Measurements from ENCODE around the gene HEXIM1.

Gene HEXIM1

GRCh38 chr17:45112559-45113423 is 35.5 kb upstream of the HEXIM1 start:
- Histone ChIP-seq H3K9me3 (no peaks in the 10 kb centered on the region), H3K4me2 (peak overlapping the region; percentile 95), H3K4me3 (peak overlapping the region; percentile 20; the same call in 1 of the 2 replicates), H3K4me1 (peaks cover 73% of the 10 kb centered on the region), H3K27me3 (no peaks in the 10 kb centered on the region), H3K9ac (peak overlapping the region; percentile 67), H3K27ac (peak overlapping the region; percentile 85), H4K20me1 (peaks cover 39% of the 10 kb centered on the region), H3K36me3 (peaks cover 18% of the 10 kb centered on the region)
- TF ChIP-seq Cebpa-rat (IDR thresholded peaks at IDR 0.05), result no peak

DNA sequence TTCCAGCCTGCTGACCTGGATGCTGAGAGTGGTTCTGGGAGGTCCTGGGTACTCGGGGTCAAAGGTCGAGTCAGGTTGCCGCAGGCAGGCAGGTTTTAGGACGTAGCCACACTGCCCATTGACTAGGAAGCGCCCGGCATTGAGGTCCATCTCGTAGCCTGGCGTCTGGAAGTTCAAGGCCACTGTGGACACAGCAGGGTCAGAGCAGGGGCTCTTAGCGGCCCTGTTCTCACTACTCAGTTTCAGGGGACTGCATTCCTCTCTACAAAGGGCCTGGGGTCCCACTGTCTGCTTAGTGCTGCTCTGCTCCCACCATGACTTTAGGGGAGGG is 34.9 kb upstream of the HEXIM1 start:
- H4K20me1 ChIP-seq, result peaks cover 33% of the 10 kb centered on the region
- H3K9me3 ChIP-seq, result no peaks in the 10 kb centered on the region
- TF ChIP-seq Cebpa-rat (IDR thresholded peaks at IDR 0.05), result no peak
- peaks cover 73% of the 10 kb centered on the region for H3K4me1 ChIP-seq
- peaks cover 12% of the 10 kb centered on the region for H3K36me3 ChIP-seq
- no peaks in the 10 kb centered on the region for H3K27me3 ChIP-seq
- peak overlapping the region; percentile 60 for H3K9ac ChIP-seq
- peak overlapping the region; percentile 95 for H3K4me2 ChIP-seq
- no peak overlapping the region for H3K4me3 ChIP-seq
- H3K27ac ChIP-seq, result peak overlapping the region; percentile 85; the same call in 1 of the 2 replicates

GRCh38 chr17:45114117-45114932 is 34.0 kb upstream of the HEXIM1 start:
- Histone ChIP-seq H3K27ac (peak overlapping the region; percentile 70), H3K4me2 (peak overlapping the region; percentile 95), H3K36me3 (peaks cover 2% of the 10 kb centered on the region; the same call in 1 of the 2 replicates), H3K27me3 (no peaks in the 10 kb centered on the region), H3K9ac (peak overlapping the region; percentile 60), H4K20me1 (peaks cover 23% of the 10 kb centered on the region), H3K4me1 (peaks cover 74% of the 10 kb centered on the region), H3K4me3 (no peak overlapping the region; the same call in 1 of the 2 replicates), H3K9me3 (no peaks in the 10 kb centered on the region)
- no peak for TF ChIP-seq Cebpa-rat (IDR thresholded peaks at IDR 0.05)

DNA sequence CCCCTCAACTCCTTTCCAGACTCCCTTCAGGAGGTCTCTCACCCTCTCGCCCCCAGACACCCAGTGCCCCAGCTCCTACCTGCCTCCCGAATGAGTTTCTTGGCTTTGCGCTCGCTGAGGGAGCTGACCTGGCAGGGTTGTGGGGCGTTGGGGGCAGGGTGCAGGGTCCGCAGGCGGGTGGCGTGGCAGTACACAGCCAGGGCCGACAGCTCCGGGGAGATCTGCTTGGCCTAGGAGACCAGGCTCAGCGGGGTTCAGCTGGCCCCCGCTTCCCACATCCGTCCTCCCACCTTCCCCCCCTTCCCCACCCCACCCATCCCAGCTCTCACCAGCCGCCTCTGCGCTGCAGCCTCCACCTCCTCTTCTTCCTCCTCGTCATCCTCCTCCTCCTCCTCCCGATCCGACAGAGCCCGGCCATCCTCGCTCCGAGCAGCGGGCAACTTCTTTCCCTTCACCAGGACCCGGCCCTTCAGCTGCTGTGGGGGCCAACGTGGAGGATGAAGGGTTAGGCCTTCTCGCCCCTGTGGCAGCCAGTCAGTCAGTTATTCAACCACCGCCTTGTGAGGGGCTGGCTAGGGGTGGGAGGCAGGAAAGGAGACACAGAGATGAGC is 33.2 kb upstream of the HEXIM1 start:
- Histone ChIP-seq H3K9me3 (no peaks in the 10 kb centered on the region), H3K36me3 (no peaks in the 10 kb centered on the region)
- no peak for TF ChIP-seq Cebpa-rat (IDR thresholded peaks at IDR 0.05)

DNA sequence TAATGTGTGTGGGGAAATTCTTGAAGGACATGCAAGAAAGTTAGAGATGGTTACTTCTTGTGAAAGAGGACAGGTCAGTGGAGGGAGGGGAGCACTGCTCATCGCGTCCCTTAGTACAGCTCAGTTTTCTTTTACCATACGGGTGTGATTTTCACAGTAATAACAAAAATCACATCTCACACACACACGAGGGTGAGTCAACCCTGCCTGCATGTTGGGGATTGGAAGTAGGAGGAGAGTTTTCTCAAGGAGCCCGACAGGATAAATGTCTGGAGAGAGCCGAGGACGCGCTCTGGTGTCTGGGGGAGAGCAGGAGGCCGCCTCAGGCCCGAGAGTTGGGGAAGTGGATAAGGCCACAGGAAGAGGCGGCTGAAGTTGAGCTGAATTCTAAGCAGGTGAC is 32.4 kb upstream of the HEXIM1 start:
- Histone ChIP-seq H3K4me1 (peaks cover 70% of the 10 kb centered on the region), H3K4me3 (no peak overlapping the region), H4K20me1 (peaks cover 8% of the 10 kb centered on the region), H3K9me3 (no peaks in the 10 kb centered on the region), H3K27me3 (no peaks in the 10 kb centered on the region), H3K4me2 (peak overlapping the region; percentile 28), H3K9ac (no peak overlapping the region), H3K36me3 (no peaks in the 10 kb centered on the region), H3K27ac (no peak overlapping the region)
- TF ChIP-seq Cebpa-rat (IDR thresholded peaks at IDR 0.05), result no peak

More for the DNA sequence above, 33.2 kb upstream of the HEXIM1 start:
- Histone ChIP-seq H3K27me3 (no peaks in the 10 kb centered on the region), H3K4me3 (no peak overlapping the region), H3K4me2 (peak overlapping the region; percentile 95), H4K20me1 (peaks cover 16% of the 10 kb centered on the region), H3K9ac (no peak overlapping the region), H3K4me1 (peaks cover 74% of the 10 kb centered on the region), H3K27ac (0 out of 2 replicates have a peak overlapping the region, but pooled peaks have one; percentile 70)

DNA sequence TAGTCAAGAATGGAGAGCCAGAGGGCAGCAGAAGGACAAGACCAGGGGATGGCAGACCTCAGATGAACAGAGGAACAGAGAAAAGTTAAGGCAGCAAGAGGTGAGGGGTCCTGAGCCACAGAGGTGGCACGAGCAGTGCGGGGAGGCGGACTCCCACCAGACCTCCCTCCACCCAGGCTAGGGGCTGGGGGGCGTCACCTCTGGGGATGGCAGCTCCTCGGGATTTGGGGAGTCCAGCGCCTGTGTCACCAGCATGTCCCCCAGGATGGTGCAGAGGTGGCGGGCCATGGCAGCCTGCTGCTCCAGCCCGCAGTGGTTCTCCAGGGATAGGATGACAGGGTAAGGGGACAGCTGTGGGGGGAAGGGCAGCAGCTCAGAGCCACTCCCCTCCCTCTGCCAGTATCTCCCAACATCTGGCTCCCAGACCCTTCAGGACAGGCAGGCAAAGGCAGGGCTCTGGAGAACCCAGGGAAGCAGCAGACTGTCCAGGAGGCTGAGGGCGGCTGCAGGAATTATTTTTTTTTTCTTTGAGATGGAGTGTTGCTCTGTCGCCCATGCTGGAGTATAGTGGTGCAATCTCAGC is 31.8 kb upstream of the HEXIM1 start:
- no peaks in the 10 kb centered on the region for H3K27me3 ChIP-seq
- H3K9me3 ChIP-seq, result no peaks in the 10 kb centered on the region
- peaks cover 64% of the 10 kb centered on the region for H3K4me1 ChIP-seq
- H3K4me3 ChIP-seq, result no peak overlapping the region
- H3K9ac ChIP-seq, result no peak overlapping the region
- no peaks in the 10 kb centered on the region for H3K36me3 ChIP-seq
- H3K4me2 ChIP-seq, result peak overlapping the region; percentile 28
- TF ChIP-seq Cebpa-rat (IDR thresholded peaks at IDR 0.05), result no peak
- H4K20me1 ChIP-seq, result peaks cover 2% of the 10 kb centered on the region
- no peak overlapping the region for H3K27ac ChIP-seq

DNA sequence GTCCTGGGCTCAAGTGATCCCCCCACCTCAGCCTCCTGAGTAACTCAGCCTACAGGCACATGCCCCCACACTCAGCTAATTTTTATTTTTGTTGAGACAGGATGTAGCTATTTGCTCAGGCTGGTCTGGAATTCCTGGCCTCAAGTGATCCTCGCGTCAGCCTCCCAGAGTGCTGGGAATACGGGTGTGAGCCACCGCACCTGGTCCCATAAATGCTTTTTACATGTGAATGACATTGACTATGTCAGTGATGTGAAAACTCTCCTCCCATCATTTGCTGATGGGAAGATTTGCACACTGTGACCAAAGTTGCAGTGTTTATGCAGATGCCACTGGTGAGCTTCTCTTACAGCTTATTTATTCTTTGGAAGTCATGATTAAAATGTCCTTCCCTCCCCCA is 30.9 kb upstream of the HEXIM1 start:
- H4K20me1 ChIP-seq, result no peaks in the 10 kb centered on the region
- no peaks in the 10 kb centered on the region for H3K36me3 ChIP-seq
- no peak overlapping the region for H3K4me2 ChIP-seq
- TF ChIP-seq Cebpa-rat (IDR thresholded peaks at IDR 0.05), result no peak
- H3K4me3 ChIP-seq, result no peak overlapping the region
- H3K9ac ChIP-seq, result no peak overlapping the region
- H3K4me1 ChIP-seq, result peaks cover 56% of the 10 kb centered on the region
- no peak overlapping the region for H3K27ac ChIP-seq
- no peaks in the 10 kb centered on the region for H3K9me3 ChIP-seq
- H3K27me3 ChIP-seq, result no peaks in the 10 kb centered on the region

GRCh38 chr17:45117848-45118646 is 30.2 kb upstream of the HEXIM1 start:
- Histone ChIP-seq H3K27me3 (no peaks in the 10 kb centered on the region), H3K4me2 (no peak overlapping the region), H4K20me1 (no peaks in the 10 kb centered on the region), H3K9me3 (no peaks in the 10 kb centered on the region), H3K27ac (no peak overlapping the region), H3K4me3 (no peak overlapping the region), H3K9ac (no peak overlapping the region), H3K4me1 (peaks cover 48% of the 10 kb centered on the region), H3K36me3 (no peaks in the 10 kb centered on the region)
- no peak for TF ChIP-seq Cebpa-rat (IDR thresholded peaks at IDR 0.05)

- Histone ChIP-seq H3K27ac (no peak overlapping the region), H4K20me1 (no peaks in the 10 kb centered on the region), H3K4me3 (no peak overlapping the region), H3K27me3 (no peaks in the 10 kb centered on the region), H3K4me2 (peak overlapping the region; percentile 51; the same call in 1 of the 2 replicates), H3K36me3 (no peaks in the 10 kb centered on the region), H3K4me1 (peaks cover 47% of the 10 kb centered on the region), H3K9me3 (no peaks in the 10 kb centered on the region), H3K9ac (no peak overlapping the region)
- TF ChIP-seq Cebpa-rat (IDR thresholded peaks at IDR 0.05), result no peak
Measured at GRCh38 chr17:45118691-45119090, 29.6 kb upstream of the HEXIM1 start.

Measured in BLaER1 (cell line).